Cardiac fibroblast (primary cell): ENCODE measurements around the gene EIF4E2.

Experiments used
- DNase-seq, 2 donors: peaks; one replicate each; pipeline versions ENCODE4 v3.0.0 to v3.0.0-alpha.2; 2010; ENCODE audit warnings: low read depth in 2 of 2
- H3K4me3 ChIP-seq, 2 donors: replicated peaks in 1 of 2; 1 replicate in 1 of 2; 2 replicates in 1 of 2; pipeline ENCODE4 v1.5.1; 2011; ENCODE audit warnings: low read depth in 2 of 2, low read length in 2 of 2, mild to moderate bottlenecking in 2 of 2, moderate library complexity in 1 of 2
- TF ChIP-seq, protein P1 (sequence below): IDR thresholded peaks from one replicate; pipeline ENCODE4 v1.5.1; 2011; ENCODE audit warnings: low read depth, mild to moderate bottlenecking, low read length, inconsistent platforms

EIF4E2 gene

DNA sequence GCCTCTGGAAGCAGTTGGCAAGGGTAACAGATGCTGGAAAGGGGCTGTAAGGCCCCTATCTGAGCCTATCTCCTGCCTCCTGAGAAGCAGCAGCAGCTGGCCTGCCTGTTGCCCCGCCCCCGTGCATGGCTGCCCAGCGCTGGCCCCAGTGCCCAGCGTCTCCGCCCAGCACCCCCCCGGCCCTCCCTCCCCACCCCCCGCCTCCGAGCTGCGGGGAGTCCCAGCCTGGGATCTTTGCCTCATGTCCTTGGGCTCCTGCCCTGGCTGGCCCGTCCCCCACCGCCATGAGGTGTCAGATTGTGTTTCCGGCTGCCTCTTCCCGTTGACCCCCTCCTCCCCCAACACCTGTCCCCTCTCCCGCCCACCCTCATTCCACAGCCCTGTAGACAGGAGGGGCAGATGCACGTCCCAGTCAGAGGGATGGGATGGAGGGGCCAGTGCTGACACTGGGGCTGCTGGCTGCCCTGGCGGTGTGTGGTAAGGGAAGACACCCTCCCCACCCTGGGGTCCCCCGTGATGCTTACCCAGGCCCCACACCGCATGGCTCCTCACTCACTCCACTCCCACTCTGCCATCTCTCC lies 24.6 kb upstream of the EIF4E2 start, which contains the start of gene CHRND:
TSS of gene CHRND (plus strand) at position 370 of the 581 bp plus-strand sequence. CDS start at position 426, 56 bp downstream.
- TF ChIP-seq, protein P1, sequence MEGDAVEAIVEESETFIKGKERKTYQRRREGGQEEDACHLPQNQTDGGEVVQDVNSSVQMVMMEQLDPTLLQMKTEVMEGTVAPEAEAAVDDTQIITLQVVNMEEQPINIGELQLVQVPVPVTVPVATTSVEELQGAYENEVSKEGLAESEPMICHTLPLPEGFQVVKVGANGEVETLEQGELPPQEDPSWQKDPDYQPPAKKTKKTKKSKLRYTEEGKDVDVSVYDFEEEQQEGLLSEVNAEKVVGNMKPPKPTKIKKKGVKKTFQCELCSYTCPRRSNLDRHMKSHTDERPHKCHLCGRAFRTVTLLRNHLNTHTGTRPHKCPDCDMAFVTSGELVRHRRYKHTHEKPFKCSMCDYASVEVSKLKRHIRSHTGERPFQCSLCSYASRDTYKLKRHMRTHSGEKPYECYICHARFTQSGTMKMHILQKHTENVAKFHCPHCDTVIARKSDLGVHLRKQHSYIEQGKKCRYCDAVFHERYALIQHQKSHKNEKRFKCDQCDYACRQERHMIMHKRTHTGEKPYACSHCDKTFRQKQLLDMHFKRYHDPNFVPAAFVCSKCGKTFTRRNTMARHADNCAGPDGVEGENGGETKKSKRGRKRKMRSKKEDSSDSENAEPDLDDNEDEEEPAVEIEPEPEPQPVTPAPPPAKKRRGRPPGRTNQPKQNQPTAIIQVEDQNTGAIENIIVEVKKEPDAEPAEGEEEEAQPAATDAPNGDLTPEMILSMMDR, result no peak
- DNase-seq, result peak in 1 of 2 donors; percentile 33
- no peak within 1 kb of the TSS for H3K4me3 ChIP-seq

DNA sequence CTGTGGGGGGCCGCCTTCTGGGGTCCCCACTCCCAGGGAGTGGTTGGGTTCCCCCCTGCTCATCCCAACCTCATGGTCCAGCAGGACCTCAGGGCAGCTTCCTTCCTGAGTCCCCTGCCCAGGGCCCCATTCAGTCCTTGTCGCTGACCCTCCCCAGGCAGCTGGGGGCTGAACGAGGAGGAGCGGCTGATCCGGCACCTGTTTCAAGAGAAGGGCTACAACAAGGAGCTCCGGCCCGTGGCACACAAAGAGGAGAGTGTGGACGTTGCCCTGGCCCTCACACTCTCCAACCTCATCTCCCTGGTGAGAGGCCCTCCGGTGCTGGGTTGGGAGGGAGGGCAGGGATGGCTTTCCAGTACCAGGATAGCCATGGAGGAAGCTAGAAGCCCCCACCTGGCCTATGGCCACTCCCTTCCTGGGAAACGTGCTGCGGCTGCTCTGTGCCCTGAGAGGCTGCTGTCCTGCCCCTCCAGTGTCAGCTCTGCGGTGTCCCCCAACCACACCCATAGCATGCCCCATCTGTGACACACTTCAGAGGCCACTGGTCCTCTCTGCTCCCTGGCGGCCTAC lies 24.0 kb upstream of the EIF4E2 start:
- TF ChIP-seq, protein P1, result no peak
- no peak for DNase-seq
- no peak overlapping the region for H3K4me3 ChIP-seq

DNA sequence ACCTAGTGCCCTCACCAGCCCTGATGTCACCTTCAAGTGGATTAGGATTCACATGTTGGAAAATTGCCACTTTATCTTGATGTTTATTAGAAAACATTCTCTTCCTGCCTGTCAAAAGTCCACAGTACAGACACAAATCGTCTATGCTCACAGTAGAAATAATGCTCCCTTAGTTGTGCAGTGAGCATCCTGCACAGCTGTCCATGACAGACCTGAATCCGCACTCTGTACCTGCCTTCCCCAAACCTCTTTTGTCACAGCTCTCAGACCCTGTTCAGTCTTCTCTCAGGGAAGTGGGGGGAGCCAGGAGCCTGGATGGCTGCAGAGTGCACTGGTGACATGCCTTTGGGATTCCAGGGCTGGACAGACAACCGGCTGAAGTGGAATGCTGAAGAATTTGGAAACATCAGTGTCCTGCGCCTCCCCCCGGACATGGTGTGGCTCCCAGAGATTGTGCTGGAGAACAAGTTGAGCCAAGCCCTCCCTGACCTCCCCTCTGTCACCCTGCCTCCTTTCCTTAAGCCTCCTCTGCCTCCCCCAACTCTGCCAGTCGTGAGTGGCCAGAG lies 22.5 kb upstream of the EIF4E2 start:
- no peak for DNase-seq
- TF ChIP-seq, protein P1, result no peak
- H3K4me3 ChIP-seq, result no peak overlapping the region

DNA sequence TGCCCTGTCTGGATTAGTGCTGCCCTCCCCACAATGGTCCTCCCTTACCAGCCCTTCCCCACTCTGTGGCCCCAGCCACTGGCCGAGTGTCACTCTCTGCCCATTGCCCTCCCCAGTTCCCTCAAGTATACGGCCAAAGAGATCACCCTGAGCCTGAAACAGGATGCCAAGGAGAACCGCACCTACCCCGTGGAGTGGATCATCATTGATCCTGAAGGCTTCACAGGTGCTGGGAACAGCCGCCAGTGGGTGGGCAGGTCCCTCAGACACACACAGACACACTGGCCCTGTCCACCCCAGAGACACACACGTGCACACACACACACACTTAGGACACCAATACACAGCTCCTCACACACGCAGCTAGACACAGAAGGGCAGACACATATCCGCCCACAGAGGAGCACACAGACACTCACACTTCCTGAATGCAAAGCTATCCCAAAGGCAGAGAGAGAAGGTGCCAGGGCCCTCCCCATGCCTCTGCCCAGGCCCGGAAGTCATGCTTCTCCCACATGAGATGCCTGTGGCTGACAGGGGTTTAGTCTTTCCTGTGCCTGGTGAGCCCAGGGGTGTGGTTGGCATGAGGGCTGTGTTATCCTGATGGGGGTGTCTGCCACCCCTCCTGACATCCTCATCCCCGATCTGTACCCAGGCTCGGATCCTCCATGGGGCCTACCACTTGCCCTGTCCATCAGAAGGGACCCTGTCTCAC lies 21.6 kb upstream of the EIF4E2 start:
- H3K4me3 ChIP-seq, result no peak overlapping the region
- DNase-seq, result no peak
- TF ChIP-seq, protein P1, result no peak

DNA sequence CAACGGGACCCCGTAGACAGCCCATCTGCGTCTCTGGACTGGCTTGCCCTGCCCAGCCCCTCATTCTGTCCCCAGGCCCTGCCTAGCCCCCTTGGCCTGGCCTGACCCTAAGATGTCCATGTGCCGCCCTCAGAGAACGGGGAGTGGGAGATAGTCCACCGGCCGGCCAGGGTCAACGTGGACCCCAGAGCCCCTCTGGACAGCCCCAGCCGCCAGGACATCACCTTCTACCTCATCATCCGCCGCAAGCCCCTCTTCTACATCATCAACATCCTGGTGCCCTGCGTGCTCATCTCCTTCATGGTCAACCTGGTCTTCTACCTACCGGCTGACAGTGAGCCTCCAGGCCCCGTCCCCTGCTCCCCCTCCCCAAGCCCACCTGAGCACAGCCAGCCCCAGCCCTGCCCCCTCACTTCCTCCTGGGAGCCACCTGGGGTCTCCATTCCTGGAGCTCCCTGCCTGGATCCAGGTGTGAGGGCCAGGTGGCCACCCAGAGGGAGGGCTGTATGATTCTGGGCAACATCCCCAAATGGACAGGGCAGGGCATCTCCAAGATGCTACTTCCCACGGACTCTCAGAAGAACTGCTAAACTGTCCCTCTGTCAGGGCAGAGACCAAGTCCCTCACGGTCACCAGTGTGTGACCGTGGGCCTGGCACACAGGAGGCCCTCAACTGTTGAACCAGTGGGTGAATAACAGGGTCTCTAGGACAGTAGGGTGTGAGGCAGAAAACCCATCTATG lies 20.5 kb upstream of the EIF4E2 start:
- DNase-seq, result no peak
- no peak overlapping the region for H3K4me3 ChIP-seq
- TF ChIP-seq, protein P1, result no peak

DNA sequence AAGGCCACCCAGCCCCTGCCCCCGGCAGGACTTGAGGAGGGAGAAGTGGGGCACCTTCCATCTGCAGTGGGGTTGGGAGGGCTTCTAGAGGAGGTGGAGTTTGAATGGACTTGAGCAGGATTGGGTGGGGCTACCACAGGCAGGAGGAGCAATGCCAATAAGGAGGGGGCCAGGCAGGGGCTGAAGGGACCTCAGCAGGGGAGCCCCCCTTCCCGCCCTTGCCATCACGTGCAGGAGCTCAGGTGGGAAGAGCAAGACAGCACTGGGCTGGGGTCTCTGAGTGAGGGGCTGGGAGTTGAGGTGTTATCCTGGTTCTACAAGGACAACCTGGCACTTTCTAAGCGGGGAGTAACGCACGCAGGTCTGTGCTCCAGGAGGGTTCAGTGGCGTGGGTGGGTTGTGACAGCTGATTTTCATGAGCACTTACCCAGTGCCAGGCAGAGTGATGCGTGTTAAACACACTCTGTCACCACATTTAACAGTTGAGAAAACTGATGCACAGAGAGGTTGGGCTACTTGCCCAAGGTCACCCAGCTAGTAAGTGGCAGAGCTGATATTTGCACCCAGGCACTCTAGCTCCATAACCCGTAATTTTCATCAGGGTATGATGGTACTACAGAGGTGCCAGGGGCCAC lies 19.7 kb upstream of the EIF4E2 start:
- TF ChIP-seq, protein P1, result no peak
- DNase-seq, result no peak
- no peak overlapping the region for H3K4me3 ChIP-seq
